ENCODE results near the gene SPN.

DNA sequence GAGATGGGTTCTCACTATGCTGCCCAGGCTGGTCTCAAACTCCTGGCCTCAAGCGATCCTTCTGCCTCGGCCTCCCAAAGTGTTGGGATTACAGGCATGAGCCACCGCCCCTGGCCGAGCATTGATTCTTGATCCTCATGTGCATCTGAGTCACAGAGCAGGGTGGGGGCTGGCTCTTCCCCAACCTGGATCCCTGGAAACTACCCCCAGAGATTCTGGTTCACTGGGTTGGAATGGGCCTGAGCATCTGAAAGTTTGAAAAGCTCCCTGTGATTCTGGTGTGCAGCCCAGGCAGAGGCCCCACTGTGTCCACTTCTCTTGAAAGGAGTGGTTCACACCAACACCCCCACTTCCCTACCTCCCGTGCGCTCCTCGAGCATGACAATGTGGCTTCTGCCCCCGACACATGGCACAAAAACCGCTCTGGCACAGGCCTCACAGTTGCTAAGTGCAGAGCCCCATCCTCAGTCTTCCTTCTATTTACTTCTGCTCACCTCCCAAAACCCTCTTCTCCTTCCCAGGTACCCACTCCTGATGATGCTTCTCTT is 20.6 kb downstream of the SPN start:
- TF ChIP-seq, protein P1, sequence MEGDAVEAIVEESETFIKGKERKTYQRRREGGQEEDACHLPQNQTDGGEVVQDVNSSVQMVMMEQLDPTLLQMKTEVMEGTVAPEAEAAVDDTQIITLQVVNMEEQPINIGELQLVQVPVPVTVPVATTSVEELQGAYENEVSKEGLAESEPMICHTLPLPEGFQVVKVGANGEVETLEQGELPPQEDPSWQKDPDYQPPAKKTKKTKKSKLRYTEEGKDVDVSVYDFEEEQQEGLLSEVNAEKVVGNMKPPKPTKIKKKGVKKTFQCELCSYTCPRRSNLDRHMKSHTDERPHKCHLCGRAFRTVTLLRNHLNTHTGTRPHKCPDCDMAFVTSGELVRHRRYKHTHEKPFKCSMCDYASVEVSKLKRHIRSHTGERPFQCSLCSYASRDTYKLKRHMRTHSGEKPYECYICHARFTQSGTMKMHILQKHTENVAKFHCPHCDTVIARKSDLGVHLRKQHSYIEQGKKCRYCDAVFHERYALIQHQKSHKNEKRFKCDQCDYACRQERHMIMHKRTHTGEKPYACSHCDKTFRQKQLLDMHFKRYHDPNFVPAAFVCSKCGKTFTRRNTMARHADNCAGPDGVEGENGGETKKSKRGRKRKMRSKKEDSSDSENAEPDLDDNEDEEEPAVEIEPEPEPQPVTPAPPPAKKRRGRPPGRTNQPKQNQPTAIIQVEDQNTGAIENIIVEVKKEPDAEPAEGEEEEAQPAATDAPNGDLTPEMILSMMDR (IDR thresholded peaks at IDR 0.05), result no peak
- no peak for TF ChIP-seq POLR2A (IDR thresholded peaks at IDR 0.05)
